ENCODE results near the gene PHF3.

PHF3 gene

GRCh38 chr6:63764318-63764916 lies 128.8 kb downstream of the PHF3 start:
- no peak for DNase-seq (ENCODE audit: low read depth in 2 of 2)
